Measurements from ENCODE around the gene FMNL2.

GRCh38 chr2:152309352-152310214 is 25.4 kb upstream of the FMNL2 start:
- TF ChIP-seq PKNOX1 (IDR thresholded peaks at IDR 0.05) (no peak), SP1 (IDR thresholded peaks at IDR 0.05) (no peak), FOXM1 (IDR thresholded peaks at IDR 0.05; ENCODE audit: borderline replicate concordance) (no peak)

Measured in HEK293T (cell line).